Panc1 (cell line): ENCODE data around the gene IDE. TPM values are rescaled to one million over a fixed set of nuclear protein-coding genes. Genes with fewer than 3 reads are reported as not detected.

Experiments used
- ATAC-seq: fragments of 200-7000 bp; cut with Tn5 transposase; 2 replicates; pipeline ENCODE4 v1.9.1; 2020; ENCODE audit warnings: mild to moderate bottlenecking, moderate library complexity
- BruUV-seq: library from RNA; stranded (reverse); fragments of 400-500 nt; replicated peaks from 2 replicates; lab custom pipeline; 2021; lab: Mats Ljungman, UMichigan
- CTCF ChIA-PET: fragments of 300-600 bp; sonication (Branson Sonifier 250); formaldehyde crosslinking; loops from one replicate; lab custom pipeline; 2022; ENCODE audit warnings: antibody characterized with exemption; lab: Charles Lee
- POLR2A ChIA-PET: fragments of 300-600 bp; sonication (Branson Sonifier 250); formaldehyde crosslinking; loops from one replicate; lab custom pipeline; 2022; ENCODE audit warnings: antibody characterized with exemption; lab: Charles Lee
- DNase-seq: peaks from one replicate; pipeline ENCODE4 v3.0.0-alpha.2; 2010; ENCODE audit warnings: low read depth, low spot score
- H3K27ac ChIP-seq: 2 replicates; pipeline ENCODE4 v1.5.1; 2011; ENCODE audit warnings: mild to moderate bottlenecking, low read length, inconsistent platforms
- H3K27me3 ChIP-seq: fragments of 200-500 bp; sonication (Bioruptor generic); 2 replicates; pipeline ENCODE4 v1.6.0; 2014; ENCODE audit warnings: low read length, inconsistent platforms; ENCODE audit not compliant: control insufficient read depth, insufficient read depth
- H3K36me3 ChIP-seq: fragments of 200-500 bp; sonication (Bioruptor generic); 2 replicates; pipeline ENCODE4 v1.5.1; 2014; ENCODE audit warnings: inconsistent platforms, mild to moderate bottlenecking, low read length, moderate library complexity; ENCODE audit not compliant: control insufficient read depth, insufficient read depth
- H3K4me1 ChIP-seq: 2 replicates; pipeline ENCODE4 v1.5.1; 2011; ENCODE audit warnings: inconsistent platforms, mild to moderate bottlenecking, low read length, moderate library complexity; ENCODE audit not compliant: control insufficient read depth, insufficient read depth
- H3K4me3 ChIP-seq, 2 experiments: 2 replicates each; pipeline ENCODE4 v1.5.1; 2011 to 2012; ENCODE audit warnings: low read depth in 2 of 2, low read length in 2 of 2, mild to moderate bottlenecking in 2 of 2, inconsistent platforms in 1 of 2, moderate library complexity in 1 of 2
- H3K9me3 ChIP-seq: fragments of 200-500 bp; sonication (Bioruptor generic); 2 replicates; pipeline ENCODE4 v1.5.1; 2014; ENCODE audit warnings: low read depth, mild to moderate bottlenecking, inconsistent platforms, low read length, moderate library complexity; ENCODE audit not compliant: control insufficient read depth, insufficient read depth
- POLR2AphosphoS5 ChIP-seq: IDR thresholded peaks from 2 replicates; pipeline ENCODE4 v1.6.1; 2012; ENCODE audit warnings: mild to moderate bottlenecking, low read depth, low read length, moderate library complexity
- SIN3A ChIP-seq: IDR thresholded peaks from 2 replicates; pipeline ENCODE4 v1.6.1; 2012; ENCODE audit warnings: low read depth, mild to moderate bottlenecking, low read length, moderate library complexity, borderline replicate concordance; ENCODE audit not compliant: insufficient read depth
- TCF7L2 ChIP-seq: IDR thresholded peaks from 2 replicates; pipeline ENCODE4 v1.6.1; 2011; ENCODE audit warnings: mild to moderate bottlenecking, low read depth, low read length, inconsistent platforms
- in situ Hi-C: cut with HindIII; loops from 2 replicates; pipeline ENCODE4 v1.10.0; 2016; ENCODE audit warnings: low sequenced_read_pairs, low pct_unique_long_range_greater_than_20kb
- intact Hi-C: fragments of 100-400 bp; cut with micrococcal nuclease; formaldehyde crosslinking; loops from one replicate; pipeline ENCODE4 v1.10.0; 2022; ENCODE audit not compliant: unreplicated experiment
- total RNA-seq: library from RNA; stranded (reverse); gene quantifications from one replicate; pipeline ENCODE4 v1.2.1, GENCODE V29; 2021; ENCODE audit not compliant: unreplicated experiment
- TF ChIP-seq, protein P1 (sequence below), 2 experiments: IDR thresholded peaks; 2 replicates each; pipeline ENCODE4 v1.6.1; 2011 to 2012; ENCODE audit warnings: low read depth in 2 of 2, control low read depth in 1 of 2, low read length in 1 of 2, mild to moderate bottlenecking in 1 of 2, moderate library complexity in 1 of 2; ENCODE audit not compliant: insufficient read depth in 1 of 2
- TF ChIP-seq, protein P2 (sequence below): fragments of 450-650 bp; IDR thresholded peaks from 2 replicates; pipeline ENCODE4 v1.5.1; 2017; ENCODE audit warnings: mild to moderate bottlenecking

Gene IDE
- total RNA-seq, 1 experiment from 2014 or later, result 79.0 TPM

GRCh38 chr10:92615515-92615914 is 41.6 kb upstream of the IDE start:
- CTCF ChIA-PET, result no interaction called here
- DNase-seq (no peak), ATAC-seq (no peak)
- H3K9me3 ChIP-seq, result no peaks in the 10 kb centered on the region
- no peak overlapping the region for H3K4me3 ChIP-seq
- no TSS peak for BruUV-seq
- TF ChIP-seq, protein P1, sequence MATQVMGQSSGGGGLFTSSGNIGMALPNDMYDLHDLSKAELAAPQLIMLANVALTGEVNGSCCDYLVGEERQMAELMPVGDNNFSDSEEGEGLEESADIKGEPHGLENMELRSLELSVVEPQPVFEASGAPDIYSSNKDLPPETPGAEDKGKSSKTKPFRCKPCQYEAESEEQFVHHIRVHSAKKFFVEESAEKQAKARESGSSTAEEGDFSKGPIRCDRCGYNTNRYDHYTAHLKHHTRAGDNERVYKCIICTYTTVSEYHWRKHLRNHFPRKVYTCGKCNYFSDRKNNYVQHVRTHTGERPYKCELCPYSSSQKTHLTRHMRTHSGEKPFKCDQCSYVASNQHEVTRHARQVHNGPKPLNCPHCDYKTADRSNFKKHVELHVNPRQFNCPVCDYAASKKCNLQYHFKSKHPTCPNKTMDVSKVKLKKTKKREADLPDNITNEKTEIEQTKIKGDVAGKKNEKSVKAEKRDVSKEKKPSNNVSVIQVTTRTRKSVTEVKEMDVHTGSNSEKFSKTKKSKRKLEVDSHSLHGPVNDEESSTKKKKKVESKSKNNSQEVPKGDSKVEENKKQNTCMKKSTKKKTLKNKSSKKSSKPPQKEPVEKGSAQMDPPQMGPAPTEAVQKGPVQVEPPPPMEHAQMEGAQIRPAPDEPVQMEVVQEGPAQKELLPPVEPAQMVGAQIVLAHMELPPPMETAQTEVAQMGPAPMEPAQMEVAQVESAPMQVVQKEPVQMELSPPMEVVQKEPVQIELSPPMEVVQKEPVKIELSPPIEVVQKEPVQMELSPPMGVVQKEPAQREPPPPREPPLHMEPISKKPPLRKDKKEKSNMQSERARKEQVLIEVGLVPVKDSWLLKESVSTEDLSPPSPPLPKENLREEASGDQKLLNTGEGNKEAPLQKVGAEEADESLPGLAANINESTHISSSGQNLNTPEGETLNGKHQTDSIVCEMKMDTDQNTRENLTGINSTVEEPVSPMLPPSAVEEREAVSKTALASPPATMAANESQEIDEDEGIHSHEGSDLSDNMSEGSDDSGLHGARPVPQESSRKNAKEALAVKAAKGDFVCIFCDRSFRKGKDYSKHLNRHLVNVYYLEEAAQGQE (IDR thresholded peaks at IDR 0.05; ENCODE audit: insufficient read depth in 1 of 2, low read depth in 2 of 2, low read length in 1 of 2), result no peak
- TF ChIP-seq, protein P2, sequence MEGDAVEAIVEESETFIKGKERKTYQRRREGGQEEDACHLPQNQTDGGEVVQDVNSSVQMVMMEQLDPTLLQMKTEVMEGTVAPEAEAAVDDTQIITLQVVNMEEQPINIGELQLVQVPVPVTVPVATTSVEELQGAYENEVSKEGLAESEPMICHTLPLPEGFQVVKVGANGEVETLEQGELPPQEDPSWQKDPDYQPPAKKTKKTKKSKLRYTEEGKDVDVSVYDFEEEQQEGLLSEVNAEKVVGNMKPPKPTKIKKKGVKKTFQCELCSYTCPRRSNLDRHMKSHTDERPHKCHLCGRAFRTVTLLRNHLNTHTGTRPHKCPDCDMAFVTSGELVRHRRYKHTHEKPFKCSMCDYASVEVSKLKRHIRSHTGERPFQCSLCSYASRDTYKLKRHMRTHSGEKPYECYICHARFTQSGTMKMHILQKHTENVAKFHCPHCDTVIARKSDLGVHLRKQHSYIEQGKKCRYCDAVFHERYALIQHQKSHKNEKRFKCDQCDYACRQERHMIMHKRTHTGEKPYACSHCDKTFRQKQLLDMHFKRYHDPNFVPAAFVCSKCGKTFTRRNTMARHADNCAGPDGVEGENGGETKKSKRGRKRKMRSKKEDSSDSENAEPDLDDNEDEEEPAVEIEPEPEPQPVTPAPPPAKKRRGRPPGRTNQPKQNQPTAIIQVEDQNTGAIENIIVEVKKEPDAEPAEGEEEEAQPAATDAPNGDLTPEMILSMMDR, result no peak
- TF ChIP-seq TCF7L2 (no peak), SIN3A (no peak), POLR2AphosphoS5 (no peak)
- intact Hi-C loops (no loop called here), in situ Hi-C loops (no loop called here)
- no peaks in the 10 kb centered on the region for H3K27me3 ChIP-seq
- no peak overlapping the region for H3K27ac ChIP-seq
- peaks cover 26% of the 10 kb centered on the region for H3K36me3 ChIP-seq
- POLR2A ChIA-PET, result no interaction called here
- no peaks in the 10 kb centered on the region for H3K4me1 ChIP-seq

- Histone ChIP-seq H3K4me3 (no peak overlapping the region), H3K36me3 (peaks cover 16% of the 10 kb centered on the region), H3K4me1 (peaks cover 12% of the 10 kb centered on the region; the same call in 1 of the 2 replicates), H3K27ac (peak overlapping the region; percentile 12; the same call in 1 of the 2 replicates), H3K9me3 (no peaks in the 10 kb centered on the region), H3K27me3 (no peaks in the 10 kb centered on the region)
- DNase-seq (no peak), ATAC-seq (no peak)
- TF ChIP-seq POLR2AphosphoS5 (no peak), SIN3A (no peak), TCF7L2 (no peak)
- TF ChIP-seq, protein P2, result no peak
- intact Hi-C loops, result no loop called here
- ChIA-PET CTCF (no interaction called here), POLR2A (no interaction called here)
- TSS peak; percentile 28 for BruUV-seq
- in situ Hi-C loops, result no loop called here
These were observed 30.9 kb upstream of the IDE start for GRCh38 chr10:92604841-92605240.
